Daoy (cell line): ENCODE data around the gene ATXN3L. TPM values are rescaled to one million over a fixed set of nuclear protein-coding genes. Genes with fewer than 3 reads are reported as not detected.

Source experiments
- DNase-seq: peaks from one replicate; pipeline ENCODE4 v3.0.0-alpha.2; 2015; ENCODE audit warnings: low read depth
- total RNA-seq: library from RNA; depleted of rRNA; stranded (reverse); fragments of >200 nt; shearing (Covaris generic); gene quantifications from 2 replicates; pipeline ENCODE4 v1.2.3, GENCODE V29; 2014

The ATXN3L gene
- total RNA-seq, 1 experiment from 2014 or later = not detected

DNA sequence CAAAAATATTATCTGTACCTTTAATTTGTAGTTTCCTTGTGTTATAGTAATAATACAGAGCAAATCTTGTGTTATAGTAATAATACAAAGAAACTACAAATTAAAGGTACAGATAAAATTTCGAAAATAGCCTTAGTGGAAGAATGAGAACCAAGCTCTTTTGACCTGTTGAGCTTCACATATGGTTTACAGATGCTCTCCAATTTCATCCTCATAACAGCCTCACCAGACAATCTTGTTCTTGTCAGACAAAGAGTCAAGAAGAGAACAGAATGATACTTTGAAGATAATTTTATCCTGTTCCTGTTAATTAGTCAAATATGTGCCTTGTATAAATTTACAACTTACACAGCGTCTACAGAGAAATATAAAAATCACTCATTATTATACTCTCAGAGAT is 12.8 kb downstream of the ATXN3L start:
- DNase-seq = no peak

DNA sequence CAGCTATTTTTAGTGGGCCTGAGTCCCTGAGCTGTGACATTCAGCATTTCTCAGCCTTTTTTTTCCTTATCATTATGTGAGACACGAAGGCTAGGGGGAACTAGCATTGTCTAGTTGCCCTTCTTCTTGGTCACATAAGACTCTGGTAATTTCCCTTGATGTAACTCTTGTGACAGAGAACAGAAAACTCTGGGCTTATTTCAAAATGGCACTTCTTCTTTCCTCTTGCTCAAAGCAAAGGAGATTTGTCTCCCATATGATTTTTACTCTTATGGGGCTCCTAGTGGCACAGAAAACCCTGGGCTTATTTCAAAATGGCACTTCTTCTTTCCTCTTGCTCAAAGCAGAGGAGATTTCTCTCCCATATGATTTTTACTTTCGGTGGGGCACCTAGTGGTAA is 14.7 kb downstream of the ATXN3L start:
- no peak for DNase-seq

DNA sequence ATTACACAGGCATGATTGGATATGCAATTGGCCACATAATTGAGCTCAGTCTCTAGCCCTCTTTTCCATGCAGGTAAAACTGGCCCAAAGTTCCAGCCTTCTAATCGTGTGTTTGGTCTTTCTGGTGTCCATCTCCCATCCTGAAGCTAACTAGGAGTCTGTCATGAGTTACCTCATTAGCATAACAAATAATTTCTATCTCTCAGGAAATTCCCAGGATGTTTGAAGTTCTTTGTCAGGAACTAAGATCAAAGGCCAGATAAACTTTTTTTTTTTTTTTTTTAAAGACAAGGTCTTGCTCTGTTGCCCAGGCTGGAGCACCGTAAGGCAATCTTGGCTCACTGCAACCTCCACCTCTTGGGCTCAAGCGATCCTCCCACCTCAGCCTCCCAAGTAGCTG is 15.8 kb downstream of the ATXN3L start:
- DNase-seq = no peak

DNA sequence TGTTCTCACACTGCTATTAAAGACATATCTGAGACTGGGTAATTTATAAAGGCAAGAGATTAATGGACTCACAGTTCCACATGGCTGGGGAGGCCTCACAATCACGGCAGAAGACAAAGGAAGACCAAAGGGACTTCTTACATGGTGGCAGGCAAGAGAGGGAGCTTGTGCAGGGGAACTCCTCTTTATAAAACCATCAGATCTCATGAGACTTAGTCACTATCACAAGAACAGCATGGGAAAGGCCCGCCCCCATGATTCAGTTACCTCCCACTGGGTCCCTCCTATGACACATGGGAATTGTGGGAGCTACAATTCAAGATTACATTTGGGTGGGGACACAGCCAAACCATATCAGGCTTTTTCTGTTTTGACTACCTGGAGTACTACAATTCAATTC is 16.6 kb downstream of the ATXN3L start:
- peak; percentile 19 for DNase-seq

DNA sequence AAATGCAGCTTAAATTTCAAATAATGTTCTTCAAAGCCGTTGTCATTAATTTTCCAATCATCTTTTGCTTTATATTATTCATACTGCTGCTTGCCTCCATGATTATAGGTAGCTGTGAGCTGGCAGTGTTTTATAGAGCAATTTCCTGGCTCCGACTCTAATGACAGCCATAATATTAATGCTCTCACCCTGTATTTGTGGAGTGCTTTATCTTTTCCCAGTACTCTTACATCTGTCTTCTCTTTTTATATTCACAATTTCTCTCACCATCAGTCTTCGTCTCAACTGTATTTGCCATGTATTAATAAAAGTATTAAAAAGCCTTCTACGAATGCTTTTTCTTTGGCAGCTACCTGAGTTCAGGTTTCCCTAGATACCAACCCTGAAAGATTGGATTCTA is 21.0 kb downstream of the ATXN3L start:
- DNase-seq = no peak

DNA sequence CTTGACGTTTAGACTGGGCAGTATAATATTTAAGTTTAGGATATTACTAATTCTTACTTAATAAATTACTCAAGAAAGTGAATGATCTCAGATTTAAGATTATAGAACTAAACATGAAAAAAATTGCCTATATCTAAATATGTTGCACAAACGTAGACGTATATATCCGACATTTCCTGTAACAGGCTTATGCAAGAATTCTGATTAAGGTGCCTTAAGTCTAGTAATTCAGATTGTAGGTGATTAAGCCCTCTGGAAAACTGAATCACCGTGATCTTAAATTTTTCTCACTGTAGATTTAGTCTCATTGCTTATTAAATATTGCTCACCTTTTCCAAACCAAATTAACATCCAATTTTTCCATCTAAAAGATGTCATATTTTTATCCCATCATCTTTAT is 24.0 kb downstream of the ATXN3L start:
- DNase-seq = no peak

DNA sequence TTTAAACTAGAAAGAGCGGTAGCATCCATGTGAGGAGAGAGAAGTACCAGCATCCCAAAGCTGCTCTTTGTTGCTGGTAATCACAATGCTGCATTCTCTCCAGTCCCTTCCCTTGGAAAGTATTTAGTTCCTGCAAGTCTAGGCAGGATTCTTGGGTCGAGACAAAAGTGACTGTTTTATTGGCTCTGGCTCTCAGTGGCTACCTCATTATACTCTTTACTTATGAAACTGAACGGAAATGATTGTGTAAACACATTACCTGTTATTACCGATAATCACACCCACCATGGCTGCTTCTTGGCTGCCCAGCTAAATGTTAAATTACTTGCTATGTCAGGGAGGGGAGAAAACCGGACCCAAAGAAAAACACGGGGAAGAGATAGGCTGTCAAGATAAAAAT is 26.2 kb downstream of the ATXN3L start:
- no peak for DNase-seq

DNA sequence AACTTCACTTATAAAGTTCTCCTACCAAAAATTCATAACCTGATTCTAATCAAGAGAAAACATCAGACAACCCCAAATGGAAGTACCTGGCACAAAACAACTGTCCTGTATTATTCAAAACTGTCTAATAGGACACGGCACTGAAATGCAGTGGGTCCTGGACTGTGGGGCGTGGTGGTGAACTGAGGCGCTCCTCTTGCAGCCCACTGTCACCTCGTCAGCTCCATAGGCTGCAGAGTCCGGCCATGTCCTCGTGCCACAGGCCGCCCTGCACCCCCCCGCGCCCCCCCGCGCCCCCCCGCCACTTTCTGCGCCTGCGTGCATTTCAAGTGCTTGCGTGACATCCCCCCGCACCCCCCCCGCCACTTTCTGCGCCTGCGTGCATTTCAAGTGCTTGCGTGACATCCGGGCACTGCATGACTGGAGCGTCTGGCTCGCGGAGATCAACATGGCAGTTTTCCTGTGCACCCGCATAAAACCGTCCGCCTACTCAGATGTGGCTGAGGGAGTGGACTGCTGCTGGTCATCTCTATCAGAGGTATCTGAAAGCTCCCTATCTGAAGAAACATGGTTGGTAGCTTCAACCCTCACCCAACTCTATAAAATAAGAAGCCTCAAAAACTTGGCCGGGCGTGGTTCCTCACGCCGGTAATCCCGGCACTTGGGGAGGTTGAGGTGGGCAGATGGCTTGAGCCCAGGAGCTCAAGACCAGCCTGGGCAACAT is 28.8 kb downstream of the ATXN3L start:
- DNase-seq = no peak

DNA sequence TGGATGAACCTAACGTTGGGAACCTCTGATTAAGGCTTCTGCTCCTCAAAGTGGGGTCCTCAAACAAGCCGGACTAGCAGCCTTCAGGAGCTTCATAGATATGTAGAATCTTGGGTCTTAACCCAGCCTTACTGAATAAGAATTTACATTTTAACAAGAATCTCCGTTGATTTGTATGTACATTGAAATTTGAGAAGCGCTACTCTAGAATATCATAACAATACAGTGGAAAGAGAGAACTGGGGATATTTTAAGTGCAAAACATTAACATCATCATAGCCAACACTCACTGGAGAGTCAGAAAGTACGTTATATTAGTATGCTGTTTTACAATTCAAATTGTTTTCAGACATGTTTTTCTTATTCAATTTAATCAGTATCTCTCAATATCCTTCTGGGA is 31.2 kb downstream of the ATXN3L start:
- DNase-seq = no peak

DNA sequence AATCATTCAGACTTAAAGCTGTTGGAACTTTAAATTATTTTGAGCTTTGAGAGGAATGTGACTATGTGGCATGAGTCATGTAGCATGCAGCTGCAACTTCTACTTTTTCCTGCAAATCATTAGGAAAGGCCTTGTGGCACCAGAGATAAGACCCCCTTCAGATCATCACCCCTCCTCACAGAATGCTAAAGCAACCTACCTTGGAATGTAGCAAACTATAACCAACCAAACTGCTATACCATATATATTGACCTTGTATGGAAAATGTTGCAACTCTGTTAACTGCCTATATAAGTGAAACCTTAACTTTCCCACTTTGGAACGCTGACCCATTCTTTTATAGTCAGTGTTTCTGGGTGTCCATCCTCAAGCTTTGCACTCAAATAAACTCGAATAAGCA is 32.0 kb downstream of the ATXN3L start:
- DNase-seq = peak; percentile 11

DNA sequence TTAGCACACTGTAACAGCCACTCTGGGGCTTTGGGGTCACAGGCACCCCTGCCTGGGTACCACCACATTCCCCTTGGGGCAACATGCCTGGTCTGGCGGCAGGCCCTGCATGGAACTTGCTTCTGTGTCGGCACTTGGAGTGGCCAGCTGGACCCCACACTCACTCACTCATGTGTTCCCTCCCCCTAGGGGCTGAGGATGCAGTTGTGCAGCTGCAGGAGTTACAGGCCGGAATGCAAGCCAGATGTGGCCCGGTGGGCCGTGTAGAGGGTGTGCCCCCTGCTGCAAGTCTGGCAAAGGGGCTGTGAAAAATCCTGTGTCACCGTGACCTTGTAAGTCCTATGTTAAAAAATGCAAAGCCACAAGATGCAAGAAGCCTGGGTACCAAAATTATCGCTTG is 34.2 kb downstream of the ATXN3L start:
- DNase-seq = no peak

DNA sequence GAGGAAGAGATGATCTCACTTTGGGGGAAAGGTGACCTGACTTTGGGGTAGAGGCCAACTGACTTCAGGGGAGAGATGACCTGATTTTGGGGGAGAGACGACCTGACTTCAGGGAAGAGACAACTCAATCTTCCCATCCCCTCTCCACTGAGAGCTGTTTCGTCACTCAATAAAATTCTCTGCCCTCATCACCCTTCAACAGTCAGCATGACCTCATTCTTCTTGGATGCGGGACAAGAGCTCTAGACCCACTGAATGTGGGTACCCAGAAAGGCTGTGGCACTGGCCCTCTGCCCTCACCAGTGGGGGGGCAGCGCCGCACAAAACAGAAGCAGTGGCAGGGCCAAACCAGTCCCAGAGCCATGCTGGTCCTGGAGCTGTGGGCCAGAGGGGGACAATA is 34.6 kb downstream of the ATXN3L start:
- DNase-seq = no peak

DNA sequence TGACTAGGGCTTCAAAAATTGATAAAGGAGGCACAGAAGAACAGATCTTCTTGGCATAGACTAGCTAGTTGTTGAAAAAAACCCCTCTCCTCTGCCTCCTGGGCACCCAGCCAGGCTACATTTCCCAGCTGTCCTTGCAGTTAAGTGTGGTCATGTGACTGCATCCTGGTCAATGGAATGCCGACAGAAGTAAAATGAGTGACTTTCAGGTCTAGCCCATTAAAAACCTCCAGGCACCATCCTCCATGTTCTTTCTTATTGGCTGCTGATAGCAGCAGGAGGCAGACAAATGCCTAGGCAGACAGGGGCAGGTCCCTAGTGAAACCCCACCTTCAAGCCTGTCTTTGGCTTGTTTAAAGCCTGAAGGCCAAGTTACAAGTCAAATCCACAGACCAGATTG is 35.3 kb downstream of the ATXN3L start:
- DNase-seq = no peak

DNA sequence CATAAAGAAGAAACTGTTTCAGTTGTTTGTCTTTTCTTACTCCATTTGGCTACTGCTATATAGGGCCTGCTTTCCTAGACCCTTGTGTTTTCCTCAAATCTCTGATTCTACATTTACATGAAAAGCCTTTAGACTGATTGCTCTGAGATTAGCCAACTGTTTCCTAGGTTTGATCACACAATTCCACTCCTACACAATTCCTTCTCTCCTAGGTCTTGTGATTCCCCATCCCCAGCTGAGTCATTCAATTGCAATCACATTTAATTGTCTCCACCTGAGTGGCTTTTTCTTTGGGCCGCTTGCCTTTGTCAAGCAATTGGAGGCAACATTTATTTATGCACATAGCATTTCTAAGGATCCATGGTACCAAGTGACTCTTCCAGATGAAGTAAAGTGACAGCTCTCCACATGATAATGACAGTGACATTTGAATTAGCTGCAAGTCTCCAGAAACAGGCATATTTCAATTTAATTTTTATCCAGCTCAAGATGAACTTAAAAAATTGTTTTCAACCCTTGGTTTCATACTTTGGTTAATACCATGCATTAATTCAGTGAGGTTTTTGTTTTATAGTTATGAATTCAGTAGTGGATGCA is 35.8 kb downstream of the ATXN3L start:
- peak; percentile 32 for DNase-seq

DNA sequence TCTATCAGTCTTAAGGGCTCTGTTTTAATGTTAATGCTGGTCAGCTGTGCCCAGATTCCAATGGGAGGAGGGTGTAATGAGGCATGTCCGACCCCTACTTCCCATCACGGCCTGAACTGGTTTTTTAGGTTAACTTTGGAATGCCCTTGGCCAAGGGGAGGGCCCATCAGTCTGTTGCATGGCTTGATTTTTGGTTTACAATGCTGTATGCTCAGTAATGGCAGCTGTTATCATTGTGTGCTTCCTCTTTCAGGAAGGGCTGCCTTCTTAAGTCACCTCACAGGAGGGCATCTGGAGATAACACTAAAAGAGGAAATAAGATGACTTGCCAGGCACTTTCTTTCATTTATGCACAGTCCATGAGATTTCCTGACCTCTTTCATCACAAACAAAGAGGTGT is 36.3 kb downstream of the ATXN3L start:
- no peak for DNase-seq

DNA sequence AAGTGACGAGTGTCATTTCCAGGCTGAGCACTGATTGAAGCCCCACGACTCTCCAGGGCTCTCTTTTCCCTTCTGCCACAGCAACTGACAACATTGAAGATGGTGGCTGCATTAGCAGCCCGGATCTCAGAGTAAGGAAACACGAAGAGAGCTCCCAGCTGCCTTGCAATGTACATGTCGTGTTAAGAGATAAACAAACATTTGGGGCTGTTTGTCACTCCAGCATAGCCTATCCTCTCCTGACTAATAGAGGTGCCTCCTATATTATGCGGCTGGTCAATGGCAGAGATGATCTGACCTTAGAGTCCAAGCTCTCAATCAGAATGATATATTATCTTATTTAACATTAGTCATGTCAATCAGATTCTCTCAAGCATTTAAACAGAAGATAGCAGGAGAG is 38.6 kb downstream of the ATXN3L start:
- no peak for DNase-seq

DNA sequence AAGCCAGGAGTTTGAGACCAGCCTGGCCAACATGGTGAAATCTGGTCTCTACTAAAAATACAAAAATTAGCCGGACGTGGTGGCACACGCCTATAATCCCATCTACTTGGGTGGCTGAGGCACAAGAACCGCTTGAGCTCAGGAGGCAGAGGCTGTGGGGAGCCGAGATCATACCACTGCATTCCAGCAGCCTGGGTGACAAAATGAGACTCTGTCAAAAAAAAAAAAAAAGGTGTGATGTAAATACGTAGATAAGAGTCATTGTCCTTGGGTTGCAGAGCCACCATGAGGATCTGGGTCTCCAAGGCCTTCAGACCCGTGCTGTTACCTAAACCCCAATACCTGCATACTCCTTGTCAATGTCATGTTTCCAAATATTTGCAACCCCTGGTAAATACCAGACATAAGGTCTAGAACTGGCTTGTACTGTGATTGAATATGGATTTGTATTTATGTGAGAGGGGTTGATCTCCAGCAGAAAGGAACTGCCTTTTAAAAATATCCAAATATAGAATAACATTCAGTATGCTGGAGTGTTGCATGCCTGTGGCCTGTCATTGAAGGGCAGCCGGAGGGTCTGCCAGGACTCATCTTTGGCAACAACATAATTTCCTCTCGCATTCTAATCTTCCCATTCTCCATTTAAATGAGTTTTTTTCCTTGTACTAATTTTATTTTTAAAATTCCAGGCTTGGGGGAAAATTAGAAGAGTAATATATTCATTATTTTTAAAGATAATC is 40.4 kb downstream of the ATXN3L start:
- no peak for DNase-seq

DNA sequence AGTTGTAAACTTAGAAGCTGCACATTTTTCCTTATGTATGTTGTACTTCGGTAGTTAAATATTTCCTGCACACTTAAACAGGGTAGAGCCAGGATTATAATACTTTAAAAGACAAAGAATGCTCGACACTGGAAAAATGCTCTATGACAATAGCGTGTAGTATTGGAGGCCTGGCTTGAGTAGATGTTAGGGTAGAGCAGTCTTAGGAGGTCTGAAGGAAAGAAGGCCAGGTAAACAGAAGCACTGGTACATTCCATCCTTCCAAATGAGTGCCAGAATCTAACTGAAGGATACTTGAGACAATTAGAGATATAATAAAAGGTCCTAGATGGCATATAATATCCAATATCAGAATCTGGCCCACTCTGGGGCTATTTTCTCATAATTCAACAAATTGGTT is 42.3 kb downstream of the ATXN3L start:
- DNase-seq = no peak

DNA sequence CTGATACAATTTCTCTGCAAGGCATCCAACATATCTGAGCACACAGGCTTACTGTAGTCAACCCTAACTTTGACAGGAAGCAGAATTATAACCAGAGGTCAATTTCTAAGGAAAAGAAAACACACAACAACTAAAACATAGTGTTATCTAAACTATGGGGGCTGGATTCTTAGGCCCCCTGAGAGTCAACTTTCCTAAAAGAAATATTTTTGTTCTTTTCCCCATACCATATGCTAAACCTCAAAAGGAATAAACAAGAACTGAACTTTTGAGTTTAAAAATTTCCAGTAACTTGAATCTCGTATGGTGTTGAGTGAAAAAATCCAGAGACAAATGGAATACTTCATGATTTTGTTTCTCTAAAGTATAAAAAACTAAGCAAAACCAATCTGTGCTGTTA is 42.9 kb downstream of the ATXN3L start:
- DNase-seq = no peak

DNA sequence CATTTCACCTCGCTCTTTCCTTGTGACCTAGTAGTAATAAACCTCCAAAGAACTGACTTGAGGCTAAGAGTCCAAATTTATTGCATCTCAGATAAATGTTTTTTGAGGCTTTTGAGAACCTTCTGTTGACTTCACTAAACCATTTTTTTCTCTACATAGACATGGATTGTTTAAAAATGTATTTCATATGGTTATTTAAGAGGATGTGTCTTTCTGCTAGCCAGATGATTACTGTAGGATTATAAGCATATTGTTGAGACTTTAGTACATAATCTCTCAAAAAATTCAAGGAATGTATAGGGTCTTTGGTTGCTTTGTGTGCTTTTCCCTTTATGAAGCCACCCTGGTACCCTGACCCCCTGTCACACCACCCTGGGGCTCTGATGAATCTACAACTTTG is 44.8 kb downstream of the ATXN3L start:
- DNase-seq = no peak

DNA sequence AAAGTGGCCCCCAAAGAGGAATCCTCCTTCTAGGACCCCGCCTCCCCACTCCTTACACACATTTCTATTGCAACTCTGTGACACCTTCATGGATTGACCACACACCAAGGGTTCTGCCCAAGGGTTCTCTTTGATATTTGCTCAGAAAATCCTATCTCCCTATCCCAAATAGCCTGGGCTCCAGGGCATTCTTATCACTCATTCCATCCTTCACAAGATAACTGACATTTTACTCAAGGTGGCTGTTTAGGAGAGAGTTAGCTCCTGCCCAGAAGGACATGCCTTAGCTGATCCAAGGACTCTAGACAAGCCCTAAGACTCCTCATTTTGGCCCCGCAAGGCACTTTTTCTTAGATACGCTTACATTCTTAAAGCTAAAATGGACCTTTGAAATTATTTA is 47.4 kb downstream of the ATXN3L start:
- no peak for DNase-seq

DNA sequence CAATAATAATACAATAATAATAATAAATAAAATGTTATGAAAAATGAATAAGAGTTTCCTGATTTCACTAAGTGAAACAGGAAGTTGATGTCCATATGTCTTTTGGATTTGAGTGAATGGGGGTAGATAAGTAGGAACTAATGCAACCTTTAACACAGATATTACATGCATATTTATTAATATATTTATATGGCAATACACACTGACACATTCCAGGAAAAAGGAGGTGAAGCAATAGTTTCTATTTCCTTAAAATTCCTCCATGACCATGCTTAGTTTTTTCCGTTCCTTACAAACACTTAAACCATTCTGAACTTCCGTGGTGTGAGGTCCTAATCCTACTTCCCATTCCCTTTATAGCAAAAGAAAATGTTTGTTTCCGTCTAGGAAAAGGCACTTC is 48.3 kb downstream of the ATXN3L start:
- DNase-seq = no peak

DNA sequence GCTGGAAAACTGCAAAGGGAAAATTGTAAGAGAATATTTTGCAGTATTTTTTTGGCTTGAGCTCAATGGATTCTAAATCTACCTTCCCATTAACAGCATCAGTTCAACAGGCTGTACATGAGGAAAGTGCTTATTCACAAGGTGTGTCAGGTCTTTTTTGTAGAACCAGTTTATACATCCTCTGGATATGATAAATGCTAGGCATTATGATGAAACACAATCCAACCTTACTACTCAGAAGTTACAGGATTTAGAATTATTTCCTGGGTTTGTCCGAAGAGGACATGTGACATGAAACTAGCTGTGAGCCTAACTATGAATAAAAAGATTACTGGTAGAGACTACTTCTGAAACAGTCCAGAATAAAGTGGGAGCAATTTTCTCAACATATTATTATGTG is 49.5 kb downstream of the ATXN3L start:
- DNase-seq = no peak
